NCI-H1092 (cell line): ENCODE measurements around the gene SIRT7.
"Not testable (repeated sequence)": the region's sequence is repeated elsewhere in the genome, so short reads cannot be mapped to it uniquely, and the experiment has no call there.

Source experiments
- DNase-seq: peaks from one replicate; lab custom pipeline; 2025; lab: John Stamatoyannopoulos, UW

SIRT7 gene

GRCh38 chr17:81954131-81955057 is 36.4 kb upstream of the SIRT7 start:
- DNase-seq, result no peak

GRCh38 chr17:81953443-81953842 is 35.5 kb upstream of the SIRT7 start:
- DNase-seq, result not testable (repeated sequence)

- no peak for DNase-seq
These were observed 34.8 kb upstream of the SIRT7 start for GRCh38 chr17:81952792-81953228.

- no peak for DNase-seq
These were observed 34.1 kb upstream of the SIRT7 start for GRCh38 chr17:81951785-81952684.

GRCh38 chr17:81950501-81950900 is 32.5 kb upstream of the SIRT7 start:
- no peak for DNase-seq

- DNase-seq, result no peak
These were observed 30.8 kb upstream of the SIRT7 start for GRCh38 chr17:81948635-81949378.

GRCh38 chr17:81947189-81947588 is 29.2 kb upstream of the SIRT7 start, which contains the start of gene MYADML2:
TSS of gene MYADML2 (minus strand) at chr17:81947233. CDS start at chr17:81941741, 5,492 bp downstream.
- no peak for DNase-seq

- DNase-seq, result no peak
These were observed 26.9 kb upstream of the SIRT7 start for GRCh38 chr17:81944858-81945257.

GRCh38 chr17:81942167-81942553 is 24.2 kb upstream of the SIRT7 start:
- no peak for DNase-seq

- no peak for DNase-seq
These were observed 23.6 kb upstream of the SIRT7 start for GRCh38 chr17:81941484-81942166.

GRCh38 chr17:81940538-81941483 is 22.8 kb upstream of the SIRT7 start:
- DNase-seq, result no peak

GRCh38 chr17:81939881-81940385 is 22.0 kb upstream of the SIRT7 start:
- DNase-seq, result no peak

GRCh38 chr17:81939218-81939617 is 21.2 kb upstream of the SIRT7 start:
- no peak for DNase-seq

GRCh38 chr17:81935709-81936084 is 17.7 kb upstream of the SIRT7 start:
- no peak for DNase-seq

GRCh38 chr17:81934850-81935708 is 17.1 kb upstream of the SIRT7 start:
- DNase-seq, result no peak

GRCh38 chr17:81934098-81934757 is 16.3 kb upstream of the SIRT7 start:
- DNase-seq, result no peak

- DNase-seq, result no peak
These were observed 15.3 kb upstream of the SIRT7 start for GRCh38 chr17:81933178-81933699.

- DNase-seq, result no peak
These were observed 14.5 kb upstream of the SIRT7 start for GRCh38 chr17:81932333-81932983.
